ENCODE data around the gene ATG7.

ATG7 gene

GRCh38 chr3:11370966-11371365, 98.8 kb downstream of the ATG7 start:
- no peak overlapping the region for H3K4me3 ChIP-seq (replicated peaks; ENCODE audit: insufficient read depth, low read length)
- no peak for TF ChIP-seq SPI1 (IDR thresholded peaks at IDR 0.05; ENCODE audit: borderline replicate concordance, low read depth)
- TF ChIP-seq GABPA (IDR thresholded peaks at IDR 0.05; ENCODE audit: low read depth), result no peak
- no peak for TF ChIP-seq REST (IDR thresholded peaks at IDR 0.05; ENCODE audit: insufficient replicate concordance, low read depth)
- no peak for TF ChIP-seq POLR2AphosphoS5 (IDR thresholded peaks at IDR 0.05; ENCODE audit: low read depth)
- no peak for TF ChIP-seq CTCF (IDR thresholded peaks at IDR 0.05; ENCODE audit: insufficient read depth, low read length)
- H3K27ac ChIP-seq (replicated peaks), result no peak overlapping the region
- no peaks in the 10 kb centered on the region for H3K27me3 ChIP-seq (ENCODE audit: insufficient read depth, poor library complexity, severe bottlenecking)
- DNase-seq (ENCODE audit: low read depth in 1 of 2, low spot score in 1 of 2), result no peak

DNA sequence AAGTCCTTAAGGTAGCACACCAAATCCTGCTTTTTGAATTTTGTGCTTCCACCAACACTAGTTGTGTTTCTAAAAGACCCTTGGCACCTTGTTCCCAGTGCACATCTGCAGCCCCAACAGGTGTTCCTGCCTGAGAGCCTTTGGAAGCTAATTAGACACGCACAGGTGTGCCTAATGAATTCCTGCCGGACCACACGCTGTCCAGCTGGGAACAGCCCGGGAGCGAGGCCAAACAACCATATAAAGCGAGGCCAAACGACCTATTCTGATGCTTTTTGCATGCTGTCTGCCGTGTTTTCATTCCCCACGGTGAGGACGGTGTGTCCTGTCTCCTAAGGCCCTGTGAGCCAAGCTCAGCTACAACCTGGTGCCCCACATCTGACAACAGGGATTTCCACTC, 99.5 kb downstream of the ATG7 start:
- no peak overlapping the region for H3K27ac ChIP-seq (replicated peaks)
- no peak overlapping the region for H3K4me3 ChIP-seq (replicated peaks; ENCODE audit: insufficient read depth, low read length)
- DNase-seq (ENCODE audit: low read depth in 1 of 2, low spot score in 1 of 2), result no peak
- H3K27me3 ChIP-seq (ENCODE audit: insufficient read depth, poor library complexity, severe bottlenecking), result no peaks in the 10 kb centered on the region
- TF ChIP-seq GABPA (IDR thresholded peaks at IDR 0.05; ENCODE audit: low read depth) (no peak), CTCF (IDR thresholded peaks at IDR 0.05; ENCODE audit: insufficient read depth, low read length) (no peak), POLR2AphosphoS5 (IDR thresholded peaks at IDR 0.05; ENCODE audit: low read depth) (no peak), REST (IDR thresholded peaks at IDR 0.05; ENCODE audit: insufficient replicate concordance, low read depth) (no peak), SPI1 (IDR thresholded peaks at IDR 0.05; ENCODE audit: borderline replicate concordance, low read depth) (no peak)

GRCh38 chr3:11373235-11373634, 101.0 kb downstream of the ATG7 start:
- Histone ChIP-seq H3K4me3 (replicated peaks; ENCODE audit: insufficient read depth, low read length) (no peak overlapping the region), H3K27me3 (ENCODE audit: insufficient read depth, poor library complexity, severe bottlenecking) (no peaks in the 10 kb centered on the region), H3K27ac (replicated peaks) (no peak overlapping the region)
- no peak for DNase-seq (ENCODE audit: low read depth in 1 of 2, low spot score in 1 of 2)
- TF ChIP-seq POLR2AphosphoS5 (IDR thresholded peaks at IDR 0.05; ENCODE audit: low read depth), result no peak
- TF ChIP-seq REST (IDR thresholded peaks at IDR 0.05; ENCODE audit: insufficient replicate concordance, low read depth), result no peak
- no peak for TF ChIP-seq SPI1 (IDR thresholded peaks at IDR 0.05; ENCODE audit: borderline replicate concordance, low read depth)
- TF ChIP-seq GABPA (IDR thresholded peaks at IDR 0.05; ENCODE audit: low read depth), result no peak
- no peak for TF ChIP-seq CTCF (IDR thresholded peaks at IDR 0.05; ENCODE audit: insufficient read depth, low read length)

All from HL-60 (cell line).